ENCODE data around the gene HPSE. TPM values are rescaled to one million over a fixed set of nuclear protein-coding genes. Genes with fewer than 3 reads are reported as not detected.
"Not testable (repeated sequence)": the region's sequence is repeated elsewhere in the genome, so short reads cannot be mapped to it uniquely, and the experiment has no call there.

The HPSE gene
- total and polyA plus RNA-seq, 9 donors: 0.18 to 1.1 (median 0.55) TPM

GRCh38 chr4:83285055-83285407 lies 49.6 kb downstream of the HPSE start:
- H3K4me1 ChIP-seq (ENCODE audit: control insufficient read depth, insufficient read depth, low read length): peaks cover 5% of the 10 kb centered on the region
- no peaks in the 10 kb centered on the region for H3K36me3 ChIP-seq (ENCODE audit: control insufficient read depth, insufficient read depth, low read length)
- no peaks in the 10 kb centered on the region for H3K9me3 ChIP-seq (replicated peaks; ENCODE audit: control insufficient read depth, low read depth, low read length)
- H3K27ac ChIP-seq (ENCODE audit: low read length): peak overlapping the region; percentile 94
- peak overlapping the region; percentile 69 for H3K4me3 ChIP-seq (ENCODE audit: low read length)
- H3K27me3 ChIP-seq (ENCODE audit: control insufficient read depth, insufficient read depth, low read length): no peaks in the 10 kb centered on the region
- WGBS (ENCODE audit: insufficient coverage): 11% methylated on average over 5 of the region's 9 CpGs
- DNase-seq: peak; percentile 83

- peak; percentile 98 for DNase-seq
- under 1% methylated on average over 60 of the region's 76 CpGs for WGBS (ENCODE audit: insufficient coverage)
- H3K27ac ChIP-seq (ENCODE audit: low read length): peak within 1 kb of the TSS; percentile 94
- peaks cover 5% of the 10 kb centered on the region for H3K4me1 ChIP-seq (ENCODE audit: control insufficient read depth, insufficient read depth, low read length)
- no peaks in the 10 kb centered on the region for H3K36me3 ChIP-seq (ENCODE audit: control insufficient read depth, insufficient read depth, low read length)
- H3K27me3 ChIP-seq (ENCODE audit: control insufficient read depth, insufficient read depth, low read length): no peaks in the 10 kb centered on the region
- peak within 1 kb of the TSS; percentile 69 for H3K4me3 ChIP-seq (ENCODE audit: low read length)
- no peaks in the 10 kb centered on the region for H3K9me3 ChIP-seq (replicated peaks; ENCODE audit: control insufficient read depth, low read depth, low read length)
Observed at GRCh38 chr4:83284193-83285054, 50.2 kb downstream of the HPSE start, which contains the start of gene COQ2. COQ2 (minus strand) TSS chr4:83284798; CDS start chr4:83284764, 34 bp downstream.

- Histone ChIP-seq H3K36me3 (ENCODE audit: control insufficient read depth, insufficient read depth, low read length) (no peaks in the 10 kb centered on the region), H3K4me3 (ENCODE audit: low read length) (no peak overlapping the region), H3K27me3 (ENCODE audit: control insufficient read depth, insufficient read depth, low read length) (no peaks in the 10 kb centered on the region), H3K4me1 (ENCODE audit: control insufficient read depth, insufficient read depth, low read length) (peaks cover 5% of the 10 kb centered on the region), H3K9me3 (replicated peaks; ENCODE audit: control insufficient read depth, low read depth, low read length) (no peaks in the 10 kb centered on the region), H3K27ac (ENCODE audit: low read length) (no peak overlapping the region)
- 93% methylated on average over 7 of the region's 7 CpGs for WGBS (ENCODE audit: insufficient coverage)
- DNase-seq: no peak
Observed at GRCh38 chr4:83283181-83283580, 51.5 kb downstream of the HPSE start.

- WGBS (ENCODE audit: insufficient coverage): no CpG with 5 or more reads among the region's 4 CpGs
- no peak overlapping the region for H3K27ac ChIP-seq (ENCODE audit: low read length)
- no peak overlapping the region for H3K4me3 ChIP-seq (ENCODE audit: low read length)
- peaks cover 5% of the 10 kb centered on the region for H3K4me1 ChIP-seq (ENCODE audit: control insufficient read depth, insufficient read depth, low read length)
- DNase-seq: peak; percentile 66
- no peaks in the 10 kb centered on the region for H3K9me3 ChIP-seq (replicated peaks; ENCODE audit: control insufficient read depth, low read depth, low read length)
- no peaks in the 10 kb centered on the region for H3K27me3 ChIP-seq (ENCODE audit: control insufficient read depth, insufficient read depth, low read length)
- peaks cover 3% of the 10 kb centered on the region for H3K36me3 ChIP-seq (ENCODE audit: control insufficient read depth, insufficient read depth, low read length)
Observed at GRCh38 chr4:83282049-83282535, 52.6 kb downstream of the HPSE start.

- WGBS (ENCODE audit: insufficient coverage): no CpG with 5 or more reads among the region's 4 CpGs
- peaks cover 5% of the 10 kb centered on the region for H3K4me1 ChIP-seq (ENCODE audit: control insufficient read depth, insufficient read depth, low read length)
- H3K27ac ChIP-seq (ENCODE audit: low read length): no peak overlapping the region
- H3K27me3 ChIP-seq (ENCODE audit: control insufficient read depth, insufficient read depth, low read length): no peaks in the 10 kb centered on the region
- DNase-seq: no peak
- peaks cover 3% of the 10 kb centered on the region for H3K36me3 ChIP-seq (ENCODE audit: control insufficient read depth, insufficient read depth, low read length)
- no peak overlapping the region for H3K4me3 ChIP-seq (ENCODE audit: low read length)
- H3K9me3 ChIP-seq (replicated peaks; ENCODE audit: control insufficient read depth, low read depth, low read length): no peaks in the 10 kb centered on the region
Observed at GRCh38 chr4:83281307-83281706, 53.3 kb downstream of the HPSE start.

GRCh38 chr4:83276299-83277040 lies 58.2 kb downstream of the HPSE start:
- Histone ChIP-seq H3K9me3 (replicated peaks; ENCODE audit: control insufficient read depth, low read depth, low read length) (no peaks in the 10 kb centered on the region), H3K27me3 (ENCODE audit: control insufficient read depth, insufficient read depth, low read length) (no peaks in the 10 kb centered on the region), H3K27ac (ENCODE audit: low read length) (no peak overlapping the region), H3K36me3 (ENCODE audit: control insufficient read depth, insufficient read depth, low read length) (peaks cover 3% of the 10 kb centered on the region), H3K4me3 (ENCODE audit: low read length) (no peak overlapping the region), H3K4me1 (ENCODE audit: control insufficient read depth, insufficient read depth, low read length) (no peaks in the 10 kb centered on the region)
- DNase-seq: no peak
- WGBS (ENCODE audit: insufficient coverage): no CpG with 5 or more reads among the region's 3 CpGs

GRCh38 chr4:83273926-83274325 lies 60.7 kb downstream of the HPSE start:
- not testable (repeated sequence) for H3K4me3 ChIP-seq (ENCODE audit: low read length); H3K27ac ChIP-seq (ENCODE audit: low read length); H3K9me3 ChIP-seq (replicated peaks; ENCODE audit: control insufficient read depth, low read depth, low read length); H3K4me1 ChIP-seq (ENCODE audit: control insufficient read depth, insufficient read depth, low read length); DNase-seq; H3K27me3 ChIP-seq (ENCODE audit: control insufficient read depth, insufficient read depth, low read length)
- WGBS (ENCODE audit: insufficient coverage): no CpG with 5 or more reads among the region's 3 CpGs
- H3K36me3 ChIP-seq (ENCODE audit: control insufficient read depth, insufficient read depth, low read length): peaks cover 11% of the 10 kb centered on the region

GRCh38 chr4:83272900-83273299 lies 61.7 kb downstream of the HPSE start:
- WGBS (ENCODE audit: insufficient coverage): no CpG with 5 or more reads among the region's 5 CpGs
- no peaks in the 10 kb centered on the region for H3K9me3 ChIP-seq (replicated peaks; ENCODE audit: control insufficient read depth, low read depth, low read length)
- no peaks in the 10 kb centered on the region for H3K4me1 ChIP-seq (ENCODE audit: control insufficient read depth, insufficient read depth, low read length)
- H3K4me3 ChIP-seq (ENCODE audit: low read length): no peak overlapping the region
- no peaks in the 10 kb centered on the region for H3K27me3 ChIP-seq (ENCODE audit: control insufficient read depth, insufficient read depth, low read length)
- peaks cover 11% of the 10 kb centered on the region for H3K36me3 ChIP-seq (ENCODE audit: control insufficient read depth, insufficient read depth, low read length)
- no peak overlapping the region for H3K27ac ChIP-seq (ENCODE audit: low read length)
- DNase-seq: no peak

GRCh38 chr4:83269256-83269655 lies 65.4 kb downstream of the HPSE start:
- no CpG with 5 or more reads among the region's 1 CpG for WGBS (ENCODE audit: insufficient coverage)
- Histone ChIP-seq H3K4me3 (ENCODE audit: low read length) (no peak overlapping the region), H3K9me3 (replicated peaks; ENCODE audit: control insufficient read depth, low read depth, low read length) (no peaks in the 10 kb centered on the region), H3K27ac (ENCODE audit: low read length) (no peak overlapping the region), H3K36me3 (ENCODE audit: control insufficient read depth, insufficient read depth, low read length) (peaks cover 13% of the 10 kb centered on the region), H3K4me1 (ENCODE audit: control insufficient read depth, insufficient read depth, low read length) (no peaks in the 10 kb centered on the region), H3K27me3 (ENCODE audit: control insufficient read depth, insufficient read depth, low read length) (no peaks in the 10 kb centered on the region)
- DNase-seq: no peak

GRCh38 chr4:83268491-83268890 lies 66.2 kb downstream of the HPSE start:
- Histone ChIP-seq H3K36me3 (ENCODE audit: control insufficient read depth, insufficient read depth, low read length) (peaks cover 13% of the 10 kb centered on the region), H3K27ac (ENCODE audit: low read length) (no peak overlapping the region), H3K4me3 (ENCODE audit: low read length) (no peak overlapping the region), H3K9me3 (replicated peaks; ENCODE audit: control insufficient read depth, low read depth, low read length) (no peaks in the 10 kb centered on the region), H3K4me1 (ENCODE audit: control insufficient read depth, insufficient read depth, low read length) (no peaks in the 10 kb centered on the region), H3K27me3 (ENCODE audit: control insufficient read depth, insufficient read depth, low read length) (no peaks in the 10 kb centered on the region)
- WGBS (ENCODE audit: insufficient coverage): no CpG with 5 or more reads among the region's 2 CpGs
- DNase-seq: no peak

Data from muscle of leg (tissue), 11 donors.